ENCODE data around the gene PABPC1L.

The PABPC1L gene

GRCh38 chr20:44942264-44942973, 32.6 kb downstream of the PABPC1L start:
- H3K4me3 ChIP-seq (ENCODE audit: insufficient read depth, low read length, poor library complexity, severe bottlenecking): no peak overlapping the region
- no peaks in the 10 kb centered on the region; the same call in 1 of the 2 replicates for H3F3A ChIP-seq (ENCODE audit: insufficient read depth)
- no peak overlapping the region for H3K9ac ChIP-seq (ENCODE audit: low read length)
- TF ChIP-seq CTCF (IDR thresholded peaks at IDR 0.05; ENCODE audit: insufficient read depth, low read length, poor library complexity, severe bottlenecking) (no peak), EZH2phosphoT487 (conservative IDR thresholded peaks at IDR 0.05; ENCODE audit: low read length) (no peak)
- H3K27ac ChIP-seq (ENCODE audit: low read depth, low read length): no peak overlapping the region
- H3K9me2 ChIP-seq (replicated peaks; ENCODE audit: insufficient read depth, low read length): no peaks in the 10 kb centered on the region
- H3K27me3 ChIP-seq (ENCODE audit: low read length): no peaks in the 10 kb centered on the region
- no peak overlapping the region for H3K4me2 ChIP-seq (ENCODE audit: low read depth, low read length, poor library complexity, severe bottlenecking)
- no peak overlapping the region for H2AFZ ChIP-seq (ENCODE audit: low read depth, low read length, severe bottlenecking)
- no peaks in the 10 kb centered on the region for H3K79me2 ChIP-seq (ENCODE audit: insufficient read depth, low read length)
- no peaks in the 10 kb centered on the region for H3K9me3 ChIP-seq (ENCODE audit: insufficient read depth, low read length)
- peaks cover 19% of the 10 kb centered on the region for H3K36me3 ChIP-seq (ENCODE audit: low read length)
- no peaks in the 10 kb centered on the region for H4K20me1 ChIP-seq (ENCODE audit: low read depth, low read length)

- no peak overlapping the region for H3K27ac ChIP-seq (ENCODE audit: low read depth, low read length)
- no peaks in the 10 kb centered on the region; the same call in 1 of the 2 replicates for H3F3A ChIP-seq (ENCODE audit: insufficient read depth)
- H3K4me3 ChIP-seq (ENCODE audit: insufficient read depth, low read length, poor library complexity, severe bottlenecking): no peak overlapping the region
- no peaks in the 10 kb centered on the region for H3K9me3 ChIP-seq (ENCODE audit: insufficient read depth, low read length)
- no peaks in the 10 kb centered on the region for H3K79me2 ChIP-seq (ENCODE audit: insufficient read depth, low read length)
- no peak overlapping the region for H3K4me2 ChIP-seq (ENCODE audit: low read depth, low read length, poor library complexity, severe bottlenecking)
- no peaks in the 10 kb centered on the region for H3K27me3 ChIP-seq (ENCODE audit: low read length)
- H3K9me2 ChIP-seq (replicated peaks; ENCODE audit: insufficient read depth, low read length): no peaks in the 10 kb centered on the region
- H3K9ac ChIP-seq (ENCODE audit: low read length): no peak overlapping the region
- no peaks in the 10 kb centered on the region for H4K20me1 ChIP-seq (ENCODE audit: low read depth, low read length)
- H2AFZ ChIP-seq (ENCODE audit: low read depth, low read length, severe bottlenecking): no peak overlapping the region
- peaks cover 21% of the 10 kb centered on the region for H3K36me3 ChIP-seq (ENCODE audit: low read length)
- no peak for TF ChIP-seq EZH2phosphoT487 (conservative IDR thresholded peaks at IDR 0.05; ENCODE audit: low read length)
- no peak for TF ChIP-seq CTCF (IDR thresholded peaks at IDR 0.05; ENCODE audit: insufficient read depth, low read length, poor library complexity, severe bottlenecking)
Measured at GRCh38 chr20:44943828-44944227, 34.0 kb downstream of the PABPC1L start.

- Histone ChIP-seq H2AFZ (ENCODE audit: low read depth, low read length, severe bottlenecking) (no peak overlapping the region), H3K9me3 (ENCODE audit: insufficient read depth, low read length) (no peaks in the 10 kb centered on the region), H3K36me3 (ENCODE audit: low read length) (peaks cover 31% of the 10 kb centered on the region), H3K79me2 (ENCODE audit: insufficient read depth, low read length) (no peaks in the 10 kb centered on the region), H3F3A (ENCODE audit: insufficient read depth) (no peaks in the 10 kb centered on the region; the same call in 1 of the 2 replicates), H3K4me2 (ENCODE audit: low read depth, low read length, poor library complexity, severe bottlenecking) (no peak overlapping the region), H3K9ac (ENCODE audit: low read length) (no peak overlapping the region), H4K20me1 (ENCODE audit: low read depth, low read length) (no peaks in the 10 kb centered on the region), H3K27me3 (ENCODE audit: low read length) (no peaks in the 10 kb centered on the region), H3K27ac (ENCODE audit: low read depth, low read length) (no peak overlapping the region), H3K4me3 (ENCODE audit: insufficient read depth, low read length, poor library complexity, severe bottlenecking) (no peak overlapping the region), H3K9me2 (replicated peaks; ENCODE audit: insufficient read depth, low read length) (no peaks in the 10 kb centered on the region)
- TF ChIP-seq EZH2phosphoT487 (conservative IDR thresholded peaks at IDR 0.05; ENCODE audit: low read length) (no peak), CTCF (IDR thresholded peaks at IDR 0.05; ENCODE audit: insufficient read depth, low read length, poor library complexity, severe bottlenecking) (no peak)
Measured at GRCh38 chr20:44945261-44945660, 35.4 kb downstream of the PABPC1L start.
